GM12801 (cell line): Measurements from ENCODE around the gene PIP5KL1.

Experiments
- CTCF ChIP-seq: IDR thresholded peaks from one replicate; pipeline ENCODE4 v1.5.1; 2011; ENCODE audit warnings: control low read depth; ENCODE audit not compliant: insufficient read length; ENCODE audit errors: extremely low read depth

Gene PIP5KL1

GRCh38 chr9:127912296-127912695 lies 18.3 kb downstream of the PIP5KL1 start:
- TF ChIP-seq CTCF: no peak

GRCh38 chr9:127910613-127911205 lies 19.9 kb downstream of the PIP5KL1 start:
- TF ChIP-seq CTCF: no peak

GRCh38 chr9:127909839-127910273 lies 20.7 kb downstream of the PIP5KL1 start:
- TF ChIP-seq CTCF: no peak

- no peak for TF ChIP-seq CTCF
Observed at GRCh38 chr9:127908660-127908926, 22.0 kb downstream of the PIP5KL1 start.

GRCh38 chr9:127907867-127908659 lies 22.5 kb downstream of the PIP5KL1 start:
- TF ChIP-seq CTCF: no peak

GRCh38 chr9:127905788-127906191 lies 24.8 kb downstream of the PIP5KL1 start:
- no peak for TF ChIP-seq CTCF

- no peak for TF ChIP-seq CTCF
Observed at GRCh38 chr9:127905004-127905728, 25.4 kb downstream of the PIP5KL1 start.
